Epithelial cell of esophagus (primary cell): Measurements from ENCODE around the gene FXYD6.

Source experiments
- DNase-seq: peaks from one replicate; pipeline ENCODE4 v3.0.0; 2010; ENCODE audit warnings: low read depth
- H3K4me3 ChIP-seq: 2 replicates; pipeline ENCODE4 v1.5.1; 2011; ENCODE audit warnings: mild to moderate bottlenecking, low read length, control low read depth
- TF ChIP-seq, protein P1 (sequence below): IDR thresholded peaks from 2 replicates; pipeline ENCODE4 v1.5.1; 2011; ENCODE audit warnings: low read depth, mild to moderate bottlenecking, low read length, control low read depth, inconsistent platforms; ENCODE audit not compliant: insufficient read depth; ENCODE audit errors: missing control alignments

FXYD6 gene

DNA sequence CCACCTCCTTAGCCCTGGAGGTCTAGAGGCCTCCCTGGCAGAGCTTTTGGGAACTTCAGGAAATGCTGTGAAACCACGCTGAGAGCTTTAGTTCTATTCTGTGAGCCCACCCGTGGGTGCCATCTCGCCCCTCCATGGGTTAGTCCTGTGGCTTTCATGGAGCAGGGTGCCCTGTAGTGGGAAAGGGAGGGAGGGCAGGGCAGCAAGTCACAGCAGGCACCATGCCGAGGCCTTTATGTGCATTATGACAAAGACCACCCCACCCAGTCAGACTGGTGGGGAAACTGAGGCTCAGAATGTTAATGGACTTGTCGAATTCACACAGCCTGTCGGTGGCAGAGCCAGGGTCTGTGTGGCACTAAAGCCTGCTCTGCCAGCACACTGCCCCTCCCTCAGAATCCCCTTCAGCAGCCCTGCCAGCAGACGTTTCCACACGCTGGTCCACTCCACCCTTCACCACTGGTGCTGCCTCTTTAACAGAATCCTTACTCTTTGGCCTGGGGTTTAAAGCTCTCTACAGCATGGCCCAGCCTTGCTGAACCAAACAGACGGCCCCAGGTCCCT lies 39.3 kb upstream of the FXYD6 start:
- H3K4me3 ChIP-seq = no peak overlapping the region
- TF ChIP-seq, protein P1, sequence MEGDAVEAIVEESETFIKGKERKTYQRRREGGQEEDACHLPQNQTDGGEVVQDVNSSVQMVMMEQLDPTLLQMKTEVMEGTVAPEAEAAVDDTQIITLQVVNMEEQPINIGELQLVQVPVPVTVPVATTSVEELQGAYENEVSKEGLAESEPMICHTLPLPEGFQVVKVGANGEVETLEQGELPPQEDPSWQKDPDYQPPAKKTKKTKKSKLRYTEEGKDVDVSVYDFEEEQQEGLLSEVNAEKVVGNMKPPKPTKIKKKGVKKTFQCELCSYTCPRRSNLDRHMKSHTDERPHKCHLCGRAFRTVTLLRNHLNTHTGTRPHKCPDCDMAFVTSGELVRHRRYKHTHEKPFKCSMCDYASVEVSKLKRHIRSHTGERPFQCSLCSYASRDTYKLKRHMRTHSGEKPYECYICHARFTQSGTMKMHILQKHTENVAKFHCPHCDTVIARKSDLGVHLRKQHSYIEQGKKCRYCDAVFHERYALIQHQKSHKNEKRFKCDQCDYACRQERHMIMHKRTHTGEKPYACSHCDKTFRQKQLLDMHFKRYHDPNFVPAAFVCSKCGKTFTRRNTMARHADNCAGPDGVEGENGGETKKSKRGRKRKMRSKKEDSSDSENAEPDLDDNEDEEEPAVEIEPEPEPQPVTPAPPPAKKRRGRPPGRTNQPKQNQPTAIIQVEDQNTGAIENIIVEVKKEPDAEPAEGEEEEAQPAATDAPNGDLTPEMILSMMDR = no peak
- DNase-seq = no peak

DNA sequence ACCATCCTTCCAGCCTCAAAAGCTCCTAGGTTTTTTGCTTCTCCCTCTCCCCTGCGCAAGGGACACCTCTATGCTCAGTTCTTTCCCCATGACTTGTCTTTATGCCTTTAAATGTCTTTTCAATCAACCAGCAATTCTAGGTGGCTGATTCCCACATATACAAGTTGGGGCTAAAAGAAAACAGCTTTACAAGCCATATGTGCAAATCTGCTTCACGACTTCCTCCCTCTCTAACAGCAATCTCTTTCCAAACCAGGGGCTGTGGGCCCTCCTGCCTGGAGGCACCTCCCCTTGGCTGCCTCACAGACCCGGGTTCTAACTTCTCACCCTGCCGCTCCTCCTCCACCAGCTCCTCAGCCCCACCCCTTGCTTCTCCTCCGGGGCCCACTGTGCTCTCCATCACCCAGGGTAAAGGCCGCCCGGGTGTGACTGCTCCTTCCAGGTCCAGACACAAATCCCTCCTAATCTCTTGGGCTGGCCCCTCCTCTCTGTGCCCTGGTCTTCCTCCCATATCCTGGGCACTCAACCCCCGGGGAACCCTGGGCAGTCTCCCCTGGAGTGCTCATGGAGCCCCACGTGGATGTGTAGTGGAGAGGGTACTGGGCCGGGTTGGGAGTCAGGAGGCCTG lies 38.6 kb upstream of the FXYD6 start:
- TF ChIP-seq, protein P1 = no peak
- no peak for DNase-seq
- no peak overlapping the region for H3K4me3 ChIP-seq

DNA sequence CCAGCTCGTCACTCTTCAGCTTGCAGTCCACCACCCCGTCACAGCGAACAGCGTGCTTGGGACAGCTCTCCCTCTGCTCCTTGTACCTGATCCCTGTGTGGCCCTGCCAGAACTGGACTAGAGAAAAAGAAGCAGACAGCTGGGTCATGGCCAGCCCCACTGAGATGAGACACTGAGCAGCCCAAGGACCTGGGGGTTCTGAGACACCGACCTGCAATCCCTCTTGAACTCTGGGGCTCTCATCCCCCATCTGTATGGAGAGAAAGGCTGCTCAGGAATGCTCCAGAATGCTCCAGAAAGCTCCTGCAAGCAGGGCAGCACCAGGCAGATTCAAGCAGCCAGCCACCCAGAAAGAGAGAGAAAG lies 37.9 kb upstream of the FXYD6 start:
- H3K4me3 ChIP-seq = no peak overlapping the region
- TF ChIP-seq, protein P1 = no peak
- no peak for DNase-seq

DNA sequence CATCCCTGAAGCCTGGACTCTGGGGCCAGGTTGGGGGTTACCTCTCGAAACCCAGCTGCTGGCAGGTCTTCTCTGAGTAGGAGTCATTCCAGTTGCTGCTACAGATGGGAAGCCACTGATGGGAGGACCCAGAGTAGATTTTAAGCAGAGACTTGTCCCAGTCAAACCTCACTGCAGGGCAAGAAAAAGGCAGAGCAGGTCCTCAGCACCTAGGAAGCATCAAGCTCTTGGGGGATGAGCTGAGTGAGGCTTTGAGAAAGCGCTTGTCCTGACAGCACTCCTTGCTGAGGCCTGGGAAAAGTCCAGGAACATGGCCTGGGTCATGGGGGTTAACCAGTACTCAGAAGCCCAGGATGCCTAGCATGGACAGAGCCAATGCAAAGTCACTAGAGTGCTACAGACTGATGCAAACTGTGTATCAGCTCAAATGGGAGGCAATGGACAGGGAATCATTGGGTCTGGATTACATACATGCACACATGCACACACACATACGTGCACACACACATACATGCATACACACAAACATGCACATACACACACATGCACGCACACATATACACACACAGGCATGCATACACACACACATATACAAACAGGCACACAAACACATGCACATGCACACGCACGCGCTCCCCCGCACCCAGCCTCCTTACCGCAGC lies 37.4 kb upstream of the FXYD6 start:
- H3K4me3 ChIP-seq = no peak overlapping the region
- no peak for DNase-seq
- TF ChIP-seq, protein P1 = no peak

DNA sequence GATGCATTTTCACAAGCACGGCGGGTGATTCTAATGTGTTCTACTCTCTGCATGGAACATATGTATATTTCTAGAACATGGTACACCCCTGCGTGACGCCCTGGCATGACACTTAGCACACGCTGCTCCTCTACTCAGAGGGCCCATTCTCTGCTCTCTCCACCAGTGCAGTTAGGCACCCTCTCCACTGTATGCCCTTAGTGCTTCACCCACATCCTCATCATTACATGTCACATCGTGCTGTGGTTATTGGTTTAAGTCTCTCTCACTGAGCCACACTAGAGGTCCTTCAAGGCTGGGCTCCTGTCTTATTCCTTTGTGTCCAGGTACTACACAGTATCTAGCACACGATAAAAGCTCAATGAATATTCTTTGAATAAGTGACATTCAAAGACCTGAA lies 36.0 kb upstream of the FXYD6 start:
- TF ChIP-seq, protein P1 = no peak
- H3K4me3 ChIP-seq = no peak overlapping the region
- no peak for DNase-seq

DNA sequence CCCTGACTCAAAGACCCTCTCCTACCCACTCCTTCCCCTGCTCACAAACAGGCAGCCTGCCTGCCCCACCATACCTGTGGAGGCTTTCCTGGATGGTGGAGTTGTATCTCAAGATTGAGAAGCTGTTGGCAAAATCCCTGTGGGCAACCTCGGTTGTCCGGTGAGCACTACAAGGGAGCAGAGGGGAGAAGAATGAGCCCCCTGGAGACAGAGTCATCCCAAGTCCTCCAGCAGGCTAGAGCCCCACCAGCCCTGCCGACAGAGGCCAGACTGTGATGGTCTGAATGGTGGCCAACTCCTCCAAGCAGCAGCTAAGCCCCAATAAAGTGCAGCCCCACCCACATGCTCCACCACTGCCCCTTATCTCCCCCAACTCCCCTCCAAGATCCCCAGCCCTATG lies 35.2 kb upstream of the FXYD6 start:
- TF ChIP-seq, protein P1 = no peak
- DNase-seq = no peak
- H3K4me3 ChIP-seq = no peak overlapping the region
